H9 (cell line): ENCODE measurements around the gene FBN1. TPM values are rescaled to one million over a fixed set of nuclear protein-coding genes. Genes with fewer than 3 reads are reported as not detected.

ENCODE experiments used
- DNase-seq: peaks from one replicate; pipeline ENCODE4 v3.0.0-alpha.2; 2017
- H2AFZ ChIP-seq: one replicate; pipeline ENCODE4 v1.6.1; 2013; ENCODE audit warnings: mild to moderate bottlenecking, low read length, control low read depth, moderate library complexity
- H2AK5ac ChIP-seq: 2 replicates; pipeline ENCODE4 v1.6.1; 2013; ENCODE audit warnings: low read length, control low read depth, mixed read lengths; ENCODE audit not compliant: insufficient read length
- H2BK120ac ChIP-seq: one replicate; pipeline ENCODE4 v1.6.1; 2013; ENCODE audit warnings: low read depth, mild to moderate bottlenecking, low read length, control low read depth, inconsistent platforms; ENCODE audit not compliant: poor library complexity, severe bottlenecking
- H2BK12ac ChIP-seq: 2 replicates; pipeline ENCODE4 v1.6.1; 2013; ENCODE audit warnings: low read length, control low read depth, mixed read lengths, low read depth; ENCODE audit not compliant: insufficient read length
- H2BK15ac ChIP-seq: 2 replicates; pipeline ENCODE4 v1.6.1; 2013; ENCODE audit warnings: low read depth, low read length, control low read depth
- H2BK20ac ChIP-seq: one replicate; pipeline ENCODE4 v1.6.1; 2013; ENCODE audit warnings: low read depth, mild to moderate bottlenecking, low read length, control low read depth, inconsistent platforms; ENCODE audit not compliant: poor library complexity, severe bottlenecking
- H2BK5ac ChIP-seq: 2 replicates; pipeline ENCODE4 v1.6.1; 2013; ENCODE audit warnings: low read length, control low read depth, mixed read lengths; ENCODE audit not compliant: insufficient read length
- H3K14ac ChIP-seq: 2 replicates; pipeline ENCODE4 v1.6.1; 2013; ENCODE audit warnings: low read length, control low read depth; ENCODE audit not compliant: insufficient read depth
- H3K18ac ChIP-seq: 2 replicates; pipeline ENCODE4 v1.6.1; 2013; ENCODE audit warnings: low read depth, mild to moderate bottlenecking, mixed read lengths, low read length, control low read depth; ENCODE audit not compliant: insufficient read length
- H3K23ac ChIP-seq: 2 replicates; pipeline ENCODE4 v1.6.1; 2013; ENCODE audit warnings: low read length, control low read depth, mixed read lengths, low read depth; ENCODE audit not compliant: insufficient read length
- H3K23me2 ChIP-seq: 2 replicates; pipeline ENCODE4 v1.6.1; 2013; ENCODE audit warnings: low read depth, mild to moderate bottlenecking, mixed read lengths, low read length, control low read depth; ENCODE audit not compliant: insufficient read length, poor library complexity, severe bottlenecking
- H3K27ac ChIP-seq: 2 replicates; pipeline ENCODE4 v1.5.1; 2013; ENCODE audit warnings: low read length, control low read depth, mixed read lengths, low read depth; ENCODE audit not compliant: insufficient read length
- H3K27me3 ChIP-seq: 2 replicates; pipeline ENCODE4 v1.6.1; 2013; ENCODE audit warnings: low read length, control low read depth, inconsistent platforms; ENCODE audit not compliant: insufficient read depth
- H3K4ac ChIP-seq: 2 replicates; pipeline ENCODE4 v1.6.1; 2013; ENCODE audit warnings: low read depth, mild to moderate bottlenecking, control low read depth, inconsistent platforms, low read length, moderate library complexity
- H3K4me1 ChIP-seq: 2 replicates; pipeline ENCODE4 v1.6.1; 2013; ENCODE audit warnings: low read length, control low read depth, inconsistent platforms; ENCODE audit not compliant: insufficient read depth
- H3K4me2 ChIP-seq: 2 replicates; pipeline ENCODE4 v1.6.1; 2013; ENCODE audit warnings: low read length, control low read depth, mixed read lengths; ENCODE audit not compliant: insufficient read length, insufficient read depth
- H3K56ac ChIP-seq: 2 replicates; pipeline ENCODE4 v1.6.1; 2013; ENCODE audit warnings: low read depth, mild to moderate bottlenecking, mixed read lengths, low read length, control low read depth; ENCODE audit not compliant: insufficient read length
- H3K79me1 ChIP-seq: 2 replicates; pipeline ENCODE4 v1.6.1; 2013; ENCODE audit warnings: low read depth, mild to moderate bottlenecking, moderate library complexity, low read length, control low read depth, inconsistent platforms; ENCODE audit not compliant: insufficient read depth, poor library complexity, severe bottlenecking
- H3K79me2 ChIP-seq: 2 replicates; pipeline ENCODE4 v1.6.1; 2013; ENCODE audit warnings: low read length, control low read depth, inconsistent platforms; ENCODE audit not compliant: insufficient read depth
- H3K9ac ChIP-seq: 2 replicates; pipeline ENCODE4 v1.6.1; 2013; ENCODE audit warnings: low read length, control low read depth, mixed read lengths; ENCODE audit not compliant: insufficient read length; ENCODE audit errors: extremely low read depth
- H3K9me3 ChIP-seq: one replicate; pipeline ENCODE4 v1.6.1; 2013; ENCODE audit warnings: low read depth, low read length, inconsistent platforms; ENCODE audit not compliant: control insufficient read depth
- H3T11ph ChIP-seq: one replicate; pipeline ENCODE4 v1.6.1; 2013; ENCODE audit warnings: mild to moderate bottlenecking, low read length, control low read depth, inconsistent platforms
- H4K20me1 ChIP-seq: one replicate; pipeline ENCODE4 v1.6.1; 2013; ENCODE audit not compliant: control insufficient read depth, insufficient read length, insufficient read depth
- H4K5ac ChIP-seq: 2 replicates; pipeline ENCODE4 v1.6.1; 2013; ENCODE audit warnings: low read depth, mild to moderate bottlenecking, mixed read lengths, low read length, control low read depth; ENCODE audit not compliant: insufficient read length
- H4K8ac ChIP-seq: replicated peaks from 2 replicates; pipeline ENCODE4 v1.6.1; 2013; ENCODE audit warnings: low read length, control low read depth, mixed read lengths, low read depth; ENCODE audit not compliant: insufficient read length
- H4K91ac ChIP-seq: 2 replicates; pipeline ENCODE4 v1.6.1; 2013; ENCODE audit warnings: low read depth, mild to moderate bottlenecking, moderate library complexity, mixed read lengths, low read length, control low read depth; ENCODE audit not compliant: insufficient read length
- H3K27ac Mint-ChIP-seq, 3 experiments: 2 replicates in 2 of 3; 3 replicates in 1 of 3; pipeline ENCODE4 v1.8.0; 2020 to 2021; ENCODE audit warnings: mixed read lengths in 3 of 3, mild to moderate bottlenecking in 1 of 3, moderate library complexity in 1 of 3
- H3K27me3 Mint-ChIP-seq: 2 replicates; pipeline ENCODE4 v1.8.0; 2021; ENCODE audit warnings: low read depth, mild to moderate bottlenecking, moderate library complexity, mixed read lengths
- H3K36me3 Mint-ChIP-seq, 3 experiments: 2 replicates in 2 of 3; 3 replicates in 1 of 3; pipeline ENCODE4 v1.8.0; 2020 to 2021; ENCODE audit warnings: low read depth in 3 of 3, mixed read lengths in 3 of 3; ENCODE audit not compliant: insufficient read depth in 1 of 3
- H3K4me1 Mint-ChIP-seq, 2 experiments: 2 replicates each; pipeline ENCODE4 v1.8.0; 2020; ENCODE audit warnings: mixed read lengths in 2 of 2
- H3K4me3 Mint-ChIP-seq, 2 experiments: 2 replicates in 1 of 2; 3 replicates in 1 of 2; pipeline ENCODE4 v1.8.0; 2020 to 2021; ENCODE audit warnings: mild to moderate bottlenecking in 2 of 2, mixed read lengths in 2 of 2, moderate library complexity in 1 of 2
- H3K9me3 Mint-ChIP-seq, 2 experiments: 2 replicates in 1 of 2; 3 replicates in 1 of 2; pipeline ENCODE4 v1.8.0; 2020; ENCODE audit warnings: mild to moderate bottlenecking in 2 of 2, mixed read lengths in 2 of 2, moderate library complexity in 1 of 2
- WGBS: extraction: QIAGEN DNeasy Blood & Tissue Kit; methylation state at CpG from one replicate; pipeline ENCODE4 v1.1.7; 2013; ENCODE audit warnings: missing lambda C conversion rate, low lambda C conversion rate, mixed read lengths; ENCODE audit not compliant: insufficient read length; ENCODE audit errors: extremely low coverage; 5-methylcytosine and 5-hydroxymethylcytosine counted together
- total RNA-seq: library from RNA; stranded (reverse); gene quantifications from 2 replicates; pipeline ENCODE4 v1.2.1, GENCODE V29; 2021
- TF ChIP-seq, protein P1 (sequence below): fragments of 200-600 bp; sonication (generic); conservative IDR thresholded peaks from 3 replicates; pipeline ENCODE4 v1.8.0; 2021; ENCODE audit warnings: antibody characterized with exemption, mild to moderate bottlenecking

Gene FBN1
- total RNA-seq, 1 experiment from 2014 or later, result 3.6 TPM

DNA sequence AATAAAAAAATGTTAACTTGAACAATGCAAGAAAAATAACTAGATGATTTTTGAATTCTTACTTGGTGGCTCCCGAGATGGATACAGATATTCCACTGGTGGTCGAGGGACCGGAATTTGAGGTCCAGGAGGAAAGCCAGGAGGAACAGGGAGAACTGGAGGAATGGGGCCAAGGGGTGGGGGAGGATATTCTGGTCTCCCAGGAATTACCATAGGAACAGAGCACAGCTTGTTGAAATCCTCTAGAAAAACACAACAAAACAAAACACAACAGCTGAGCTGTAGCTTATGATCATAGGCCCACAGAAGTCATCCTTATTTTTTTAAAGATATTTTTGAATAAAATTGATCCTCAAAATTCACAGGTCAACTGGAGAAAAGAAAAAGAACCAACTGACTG lies 129.4 kb downstream of the FBN1 start:
- Histone ChIP-seq H2BK15ac (no peak overlapping the region), H4K20me1 (no peaks in the 10 kb centered on the region), H3K9ac (no peak overlapping the region), H3K79me2 (no peaks in the 10 kb centered on the region), H2BK12ac (no peak overlapping the region), H4K8ac (no peak overlapping the region), H3K23me2 (no peaks in the 10 kb centered on the region), H3K79me1 (no peaks in the 10 kb centered on the region), H2AFZ (no peak overlapping the region), H3K27ac (no peak overlapping the region), H3K18ac (no peak overlapping the region), H3K27me3 (no peaks in the 10 kb centered on the region), H3K4me1 (no peaks in the 10 kb centered on the region; the same call in 1 of the 2 replicates), H3K23ac (no peak overlapping the region), H3T11ph (no peak overlapping the region), H3K9me3 (no peaks in the 10 kb centered on the region), H3K14ac (no peak overlapping the region), H2BK5ac (no peak overlapping the region), H3K4me2 (no peak overlapping the region), H4K5ac (no peak overlapping the region), H4K91ac (no peak overlapping the region), H3K4ac (no peak overlapping the region), H2BK20ac (no peak overlapping the region), H2BK120ac (no peak overlapping the region), H3K56ac (no peak overlapping the region), H2AK5ac (no peak overlapping the region)
- Mint-ChIP-seq H3K27ac (no peak overlapping the region; a peak in 1 of 7 replicates), H3K4me3 (no peak overlapping the region), H3K36me3 (no peaks in the 10 kb centered on the region; a peak in 1 of 7 replicates), H3K27me3 (no peaks in the 10 kb centered on the region), H3K4me1 (peaks cover 4 to 5% of the 10 kb centered on the region in 2 experiments), H3K9me3 (no peaks in the 10 kb centered on the region)
- no CpG with 5 or more reads among the region's 3 CpGs for WGBS
- TF ChIP-seq, protein P1, sequence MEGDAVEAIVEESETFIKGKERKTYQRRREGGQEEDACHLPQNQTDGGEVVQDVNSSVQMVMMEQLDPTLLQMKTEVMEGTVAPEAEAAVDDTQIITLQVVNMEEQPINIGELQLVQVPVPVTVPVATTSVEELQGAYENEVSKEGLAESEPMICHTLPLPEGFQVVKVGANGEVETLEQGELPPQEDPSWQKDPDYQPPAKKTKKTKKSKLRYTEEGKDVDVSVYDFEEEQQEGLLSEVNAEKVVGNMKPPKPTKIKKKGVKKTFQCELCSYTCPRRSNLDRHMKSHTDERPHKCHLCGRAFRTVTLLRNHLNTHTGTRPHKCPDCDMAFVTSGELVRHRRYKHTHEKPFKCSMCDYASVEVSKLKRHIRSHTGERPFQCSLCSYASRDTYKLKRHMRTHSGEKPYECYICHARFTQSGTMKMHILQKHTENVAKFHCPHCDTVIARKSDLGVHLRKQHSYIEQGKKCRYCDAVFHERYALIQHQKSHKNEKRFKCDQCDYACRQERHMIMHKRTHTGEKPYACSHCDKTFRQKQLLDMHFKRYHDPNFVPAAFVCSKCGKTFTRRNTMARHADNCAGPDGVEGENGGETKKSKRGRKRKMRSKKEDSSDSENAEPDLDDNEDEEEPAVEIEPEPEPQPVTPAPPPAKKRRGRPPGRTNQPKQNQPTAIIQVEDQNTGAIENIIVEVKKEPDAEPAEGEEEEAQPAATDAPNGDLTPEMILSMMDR, result no peak
- no peak for DNase-seq
